HepG2 (cell line): ENCODE results near the gene TEX9. TPM values are rescaled to one million over a fixed set of nuclear protein-coding genes. Genes with fewer than 3 reads are reported as not detected.
A peak's percentile ranks its signal among the peaks of the same experiment; 100 is the strongest.

Source experiments
- GATA4 ChIP-seq: sonication (generic); IDR thresholded peaks from 2 replicates; pipeline ENCODE4 v1.6.1; 2016; ENCODE audit warnings: antibody characterized with exemption, low read depth, borderline replicate concordance
- NPAS2 ChIP-seq: sonication (generic); formaldehyde crosslinking; IDR thresholded peaks from 2 replicates; pipeline ENCODE4 v1.8.0; 2022; ENCODE audit warnings: mild to moderate bottlenecking, missing genetic modification reagents, borderline replicate concordance
- NR1H2 ChIP-seq: sonication (generic); formaldehyde crosslinking; IDR thresholded peaks from 2 replicates; pipeline ENCODE4 v1.8.1; 2022; ENCODE audit warnings: low read depth, missing genetic modification reagents, borderline replicate concordance
- RFX3 ChIP-seq: IDR thresholded peaks from 2 replicates; pipeline ENCODE4 v1.6.1; 2016; ENCODE audit warnings: missing biosample characterization, missing genetic modification reagents
- RXRA ChIP-seq: sonication (generic); formaldehyde crosslinking; IDR thresholded peaks from 2 replicates; pipeline ENCODE4 v1.5.1; 2020; ENCODE audit warnings: missing genetic modification reagents
- TAF15 ChIP-seq: fragments of 200-400 bp; formaldehyde crosslinking; IDR thresholded peaks from one replicate; pipeline ENCODE4 v1.6.1; 2018; ENCODE audit warnings: mild to moderate bottlenecking, low read depth, low read length; ENCODE audit not compliant: poor library complexity, severe bottlenecking
- TEF ChIP-seq: sonication (generic); formaldehyde crosslinking; IDR thresholded peaks from 2 replicates; pipeline ENCODE4 v1.5.0; 2020; ENCODE audit warnings: missing genetic modification reagents
- TRAFD1 ChIP-seq: sonication (generic); formaldehyde crosslinking; IDR thresholded peaks from 2 replicates; pipeline ENCODE4 v1.5.1; 2020; ENCODE audit warnings: missing genetic modification reagents, mild to moderate bottlenecking, borderline replicate concordance
- ZFYVE20 ChIP-seq: sonication (generic); formaldehyde crosslinking; IDR thresholded peaks from 2 replicates; pipeline ENCODE4 v1.8.0; 2023; ENCODE audit warnings: low read depth, mild to moderate bottlenecking, moderate library complexity, missing genetic modification reagents, borderline replicate concordance
- ZNF264 ChIP-seq: sonication (generic); formaldehyde crosslinking; IDR thresholded peaks from 2 replicates; pipeline ENCODE4 v1.4.0; 2020; ENCODE audit warnings: missing genetic modification reagents
- ZNF350 ChIP-seq: sonication (generic); formaldehyde crosslinking; IDR thresholded peaks from 2 replicates; pipeline ENCODE4 v1.4.0; 2020; ENCODE audit warnings: mild to moderate bottlenecking, low read depth, missing genetic modification reagents, borderline replicate concordance
- ZNF512B ChIP-seq: sonication (generic); formaldehyde crosslinking; IDR thresholded peaks from 2 replicates; pipeline ENCODE4 v1.5.1; 2020; ENCODE audit warnings: missing genetic modification reagents, mild to moderate bottlenecking, borderline replicate concordance
- polyA plus RNA-seq, 8 experiments: library from polyadenylated mRNA; depleted of rRNA in 3 of 8; stranded (reverse) in 7 of 8; unstranded in 1 of 8; fragments of >200 nt; fragmentation: Illumina TruSeq in 4 of 8; extraction: Trizol in 4 of 8; gene quantifications; 2 replicates each; pipeline versions ENCODE4 v1.2.1 to v1.2.3, GENCODE V29; 2011 to 2016; ENCODE audit warnings: low read depth in 4 of 8, missing spikeins in 1 of 8, mixed read lengths in 1 of 8; ENCODE audit not compliant: insufficient read depth in 1 of 8
- total RNA-seq, 5 experiments: library from RNA; depleted of rRNA; stranded (reverse); fragments of >200 nt; fragmentation: Illumina TruSeq; extraction: Trizol; gene quantifications; 2 replicates each; pipeline ENCODE4 v1.2.3, GENCODE V29; 2016; ENCODE audit warnings: low read depth in 1 of 5
- TF ChIP-seq, protein P1 (sequence below): sonication (generic); formaldehyde crosslinking; IDR thresholded peaks from 2 replicates; pipeline ENCODE4 v1.4.0; 2020; ENCODE audit warnings: missing genetic modification reagents
- TF ChIP-seq, protein P2 (sequence below): sonication (generic); formaldehyde crosslinking; IDR thresholded peaks from 2 replicates; pipeline ENCODE4 v1.5.0; 2020; ENCODE audit warnings: mild to moderate bottlenecking, missing genetic modification reagents
- TF ChIP-seq, protein P3 (sequence below): sonication (generic); formaldehyde crosslinking; IDR thresholded peaks from 2 replicates; pipeline ENCODE4 v1.4.0; 2020; ENCODE audit warnings: mild to moderate bottlenecking, low read depth, missing genetic modification reagents

The TEX9 gene
- total and polyA plus RNA-seq, 2 of the 13 experiments (the other 11 are each of a cell fraction or from before 2014, with no cell fraction given), result 0.82 to 6.9 TPM

GRCh38 chr15:56365075-56365711, at the start of gene TEX9 (continued):
- 0 out of 2 replicates have a peak, but pooled peaks have one; percentile 33 for TF ChIP-seq ZNF264 (CRISPR knock-in tag)
- TF ChIP-seq TRAFD1 (CRISPR knock-in tag), result no peak
- TF ChIP-seq ZNF350 (CRISPR knock-in tag), result peak; percentile 62; the same call in 1 of the 2 replicates
- TF ChIP-seq TAF15, result no peak
- TF ChIP-seq NR1H2 (CRISPR knock-in tag), result no peak
- 0 out of 2 replicates have a peak, but pooled peaks have one; percentile 14 for TF ChIP-seq GATA4
- TF ChIP-seq RXRA, result 0 out of 2 replicates have a peak, but pooled peaks have one; percentile 57
- no peak for TF ChIP-seq ZNF512B (CRISPR knock-in tag)
- TF ChIP-seq, protein P1, sequence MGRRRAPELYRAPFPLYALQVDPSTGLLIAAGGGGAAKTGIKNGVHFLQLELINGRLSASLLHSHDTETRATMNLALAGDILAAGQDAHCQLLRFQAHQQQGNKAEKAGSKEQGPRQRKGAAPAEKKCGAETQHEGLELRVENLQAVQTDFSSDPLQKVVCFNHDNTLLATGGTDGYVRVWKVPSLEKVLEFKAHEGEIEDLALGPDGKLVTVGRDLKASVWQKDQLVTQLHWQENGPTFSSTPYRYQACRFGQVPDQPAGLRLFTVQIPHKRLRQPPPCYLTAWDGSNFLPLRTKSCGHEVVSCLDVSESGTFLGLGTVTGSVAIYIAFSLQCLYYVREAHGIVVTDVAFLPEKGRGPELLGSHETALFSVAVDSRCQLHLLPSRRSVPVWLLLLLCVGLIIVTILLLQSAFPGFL (CRISPR knock-in tag), result no peak
- TF ChIP-seq, protein P2, sequence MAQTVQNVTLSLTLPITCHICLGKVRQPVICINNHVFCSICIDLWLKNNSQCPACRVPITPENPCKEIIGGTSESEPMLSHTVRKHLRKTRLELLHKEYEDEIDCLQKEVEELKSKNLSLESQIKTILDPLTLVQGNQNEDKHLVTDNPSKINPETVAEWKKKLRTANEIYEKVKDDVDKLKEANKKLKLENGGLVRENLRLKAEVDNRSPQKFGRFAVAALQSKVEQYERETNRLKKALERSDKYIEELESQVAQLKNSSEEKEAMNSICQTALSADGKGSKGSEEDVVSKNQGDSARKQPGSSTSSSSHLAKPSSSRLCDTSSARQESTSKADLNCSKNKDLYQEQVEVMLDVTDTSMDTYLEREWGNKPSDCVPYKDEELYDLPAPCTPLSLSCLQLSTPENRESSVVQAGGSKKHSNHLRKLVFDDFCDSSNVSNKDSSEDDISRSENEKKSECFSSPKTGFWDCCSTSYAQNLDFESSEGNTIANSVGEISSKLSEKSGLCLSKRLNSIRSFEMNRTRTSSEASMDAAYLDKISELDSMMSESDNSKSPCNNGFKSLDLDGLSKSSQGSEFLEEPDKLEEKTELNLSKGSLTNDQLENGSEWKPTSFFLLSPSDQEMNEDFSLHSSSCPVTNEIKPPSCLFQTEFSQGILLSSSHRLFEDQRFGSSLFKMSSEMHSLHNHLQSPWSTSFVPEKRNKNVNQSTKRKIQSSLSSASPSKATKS (CRISPR knock-in tag), result no peak
- no peak for TF ChIP-seq NPAS2 (CRISPR knock-in tag)
- TF ChIP-seq ZFYVE20, result no peak
- peak; percentile 90 for TF ChIP-seq RFX3 (CRISPR knock-in tag)
- TF ChIP-seq, protein P3, sequence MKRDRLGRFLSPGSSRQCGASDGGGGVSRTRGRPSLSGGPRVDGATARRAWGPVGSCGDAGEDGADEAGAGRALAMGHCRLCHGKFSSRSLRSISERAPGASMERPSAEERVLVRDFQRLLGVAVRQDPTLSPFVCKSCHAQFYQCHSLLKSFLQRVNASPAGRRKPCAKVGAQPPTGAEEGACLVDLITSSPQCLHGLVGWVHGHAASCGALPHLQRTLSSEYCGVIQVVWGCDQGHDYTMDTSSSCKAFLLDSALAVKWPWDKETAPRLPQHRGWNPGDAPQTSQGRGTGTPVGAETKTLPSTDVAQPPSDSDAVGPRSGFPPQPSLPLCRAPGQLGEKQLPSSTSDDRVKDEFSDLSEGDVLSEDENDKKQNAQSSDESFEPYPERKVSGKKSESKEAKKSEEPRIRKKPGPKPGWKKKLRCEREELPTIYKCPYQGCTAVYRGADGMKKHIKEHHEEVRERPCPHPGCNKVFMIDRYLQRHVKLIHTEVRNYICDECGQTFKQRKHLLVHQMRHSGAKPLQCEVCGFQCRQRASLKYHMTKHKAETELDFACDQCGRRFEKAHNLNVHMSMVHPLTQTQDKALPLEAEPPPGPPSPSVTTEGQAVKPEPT (CRISPR knock-in tag), result no peak
- no peak; the same call in 1 of the 2 replicates for TF ChIP-seq TEF
